Measurements from ENCODE around the gene LCE2D.
"Not testable (repeated sequence)": the region's sequence is repeated elsewhere in the genome, so short reads cannot be mapped to it uniquely, and the experiment has no call there.

The LCE2D gene, protein sequence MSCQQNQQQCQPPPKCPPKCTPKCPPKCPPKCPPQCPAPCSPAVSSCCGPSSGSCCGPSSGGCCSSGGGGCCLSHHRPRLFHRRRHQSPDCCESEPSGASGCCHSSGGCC

DNA sequence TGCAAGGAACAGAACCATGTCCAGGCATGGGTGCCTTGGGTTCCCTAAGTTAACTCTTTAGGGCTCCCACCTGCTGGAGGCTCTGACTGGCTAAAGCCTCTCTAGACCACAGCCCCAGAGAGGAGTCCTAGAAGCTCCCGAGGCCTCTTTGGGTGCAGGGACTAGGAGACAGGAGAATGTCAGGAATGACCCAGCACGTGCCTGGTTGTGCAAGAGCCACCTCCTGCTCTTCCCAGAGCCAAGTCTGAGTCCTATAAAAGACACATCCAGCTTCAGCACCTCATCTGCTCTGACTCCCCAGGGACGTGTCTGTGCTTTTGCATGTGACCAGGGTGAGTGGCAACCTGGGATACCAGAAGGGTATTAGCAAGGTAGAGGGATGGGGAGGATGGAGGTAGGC is at the start of gene LCE2D:
LCE2D (plus strand) TSS at position 283 of the 400 bp plus-strand sequence. CDS start 726 bp downstream, outside the sequence.
- DNase-seq (ENCODE audit: low spot score) = no peak

DNA sequence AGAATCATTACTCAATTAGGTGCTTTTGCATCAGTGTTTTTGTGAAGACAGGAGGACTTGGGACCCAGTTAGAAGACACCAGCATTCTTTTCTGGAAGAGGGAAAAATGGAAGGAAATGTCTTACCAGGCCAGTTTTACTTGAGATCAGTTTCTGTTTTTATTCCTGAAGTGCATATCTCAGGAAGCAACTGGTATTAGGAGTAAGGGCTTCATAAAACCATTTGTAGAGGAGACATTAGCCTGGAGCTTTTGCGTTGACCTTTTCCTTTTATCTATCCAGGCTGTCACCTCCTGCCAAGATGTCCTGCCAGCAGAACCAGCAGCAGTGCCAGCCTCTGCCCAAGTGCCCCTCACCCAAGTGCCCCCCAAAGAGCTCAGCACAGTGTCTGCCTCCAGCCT is 49.7 kb upstream of the LCE2D start, which contains the start of gene LCE3B:
LCE3B (plus strand) TSS at position 301 of the 400 bp plus-strand sequence; CDS start at position 301, 0 bp downstream.
- no peak for DNase-seq (ENCODE audit: low spot score)

DNA sequence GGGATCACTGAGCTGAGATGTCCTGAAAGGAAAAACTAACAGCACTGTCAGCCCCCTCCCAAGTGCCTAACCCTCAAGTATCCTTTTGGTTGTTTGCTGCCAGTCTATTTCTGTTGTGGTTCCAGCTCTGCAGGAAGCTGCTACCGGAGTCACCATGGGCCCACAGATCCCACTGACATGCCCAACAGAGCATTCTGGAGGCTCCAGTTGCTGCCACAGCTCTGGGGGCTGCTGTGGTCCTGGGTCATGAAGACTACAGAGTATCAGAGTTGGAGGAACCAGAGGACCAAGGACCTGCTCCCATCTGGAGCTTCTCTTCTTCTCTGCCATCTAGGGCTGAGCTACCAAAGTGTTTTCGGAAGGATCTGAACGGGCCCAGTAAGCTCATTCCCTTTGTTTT is 41.2 kb upstream of the LCE2D start:
- no peak for DNase-seq (ENCODE audit: low spot score)

DNA sequence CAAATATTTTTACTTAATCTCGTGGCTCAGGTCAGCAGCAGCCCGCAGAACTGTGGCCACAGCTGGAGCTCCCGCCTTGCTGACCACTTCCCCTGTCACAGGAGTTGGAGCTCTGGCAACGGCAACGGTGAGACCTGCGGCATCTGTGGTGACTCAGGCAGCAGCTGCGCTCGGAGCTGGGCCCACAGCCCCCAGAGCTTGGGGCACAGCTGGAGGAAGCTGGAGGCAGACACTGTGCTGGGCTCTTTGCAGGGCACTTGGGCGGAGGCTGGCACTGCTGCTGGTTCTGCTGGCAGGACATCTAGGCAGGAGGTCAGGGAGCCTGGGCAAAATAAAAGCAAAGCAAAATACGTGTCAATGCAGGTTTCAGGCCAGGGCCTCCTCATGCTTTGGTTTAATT is 40.4 kb upstream of the LCE2D start, which contains the start of gene LCE3A:
LCE3A (minus strand) TSS at position 301 of the 400 bp plus-strand sequence; CDS start at position 301, 0 bp downstream.
- DNase-seq (ENCODE audit: low spot score) = no peak

DNA sequence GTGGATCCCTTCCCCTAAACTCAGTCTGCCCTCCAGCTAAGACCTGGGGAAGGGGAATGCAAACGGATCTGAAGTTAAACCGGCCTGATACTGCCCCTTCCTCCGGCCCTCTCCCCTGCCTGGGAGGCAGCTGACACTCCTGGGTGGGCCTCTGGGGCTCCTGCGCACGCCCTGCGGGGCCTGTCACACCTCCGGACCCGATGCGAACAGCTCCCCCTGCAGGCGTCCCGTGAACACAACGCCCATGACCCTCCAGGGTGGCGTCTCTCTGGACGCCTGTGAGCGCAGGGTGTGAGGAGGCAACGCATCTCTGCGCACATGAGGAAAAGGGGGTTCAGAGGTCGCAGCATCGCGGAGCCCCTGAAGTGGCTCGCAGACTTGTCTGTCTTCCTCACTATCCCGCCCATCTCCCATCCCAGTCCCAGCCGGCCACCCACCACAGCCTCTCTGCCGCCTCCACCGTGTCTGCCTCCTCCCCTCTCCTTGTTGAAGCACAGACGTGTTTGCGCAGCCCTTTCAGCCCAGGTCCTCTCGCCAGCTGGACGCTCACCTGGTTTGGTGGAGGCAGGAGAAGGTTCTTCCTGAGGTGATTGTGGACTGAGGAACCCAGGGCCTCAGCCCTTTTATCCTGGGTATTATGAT is 39.9 kb upstream of the LCE2D start:
- no peak for DNase-seq (ENCODE audit: low spot score)

DNA sequence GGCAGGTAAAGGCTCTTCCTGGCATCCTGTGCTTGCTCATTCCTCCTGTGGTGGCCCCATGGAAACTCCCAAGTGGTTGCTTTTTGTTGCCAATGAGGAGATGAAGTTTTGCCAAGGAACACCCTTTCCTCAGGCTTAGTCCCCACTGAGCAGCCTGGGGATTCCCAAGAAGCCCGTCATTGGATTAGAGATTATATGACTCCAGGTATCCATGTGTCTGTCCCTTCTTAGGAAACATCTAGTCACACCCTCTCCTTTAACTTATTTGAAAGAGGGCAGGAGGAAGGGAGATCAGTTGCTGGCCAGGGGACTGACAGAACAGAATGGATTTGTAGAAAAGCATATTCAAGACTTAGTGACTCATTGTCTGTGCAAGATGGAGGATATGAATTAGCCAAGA is 36.4 kb upstream of the LCE2D start:
- no peak for DNase-seq (ENCODE audit: low spot score)

DNA sequence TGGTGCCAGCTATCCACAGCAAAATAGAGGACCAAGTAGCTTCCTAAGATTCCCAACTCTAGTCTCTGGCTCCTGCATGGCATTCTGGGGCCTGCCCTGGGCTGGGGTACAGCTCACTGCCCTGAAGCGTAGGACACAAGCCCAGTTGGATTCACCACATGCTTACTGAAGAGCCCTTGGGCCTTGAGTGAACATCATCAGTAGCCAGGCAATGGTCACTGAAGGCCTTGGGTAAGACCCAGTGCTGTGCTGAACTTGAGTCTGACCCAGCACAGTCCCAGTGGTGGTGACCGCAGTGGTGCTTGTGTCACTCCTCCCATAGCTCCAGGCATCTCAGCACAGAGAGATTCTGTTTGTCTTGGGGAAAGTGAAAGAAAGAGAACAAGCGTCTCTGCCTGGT is 32.6 kb upstream of the LCE2D start:
- no peak for DNase-seq (ENCODE audit: low spot score)

DNA sequence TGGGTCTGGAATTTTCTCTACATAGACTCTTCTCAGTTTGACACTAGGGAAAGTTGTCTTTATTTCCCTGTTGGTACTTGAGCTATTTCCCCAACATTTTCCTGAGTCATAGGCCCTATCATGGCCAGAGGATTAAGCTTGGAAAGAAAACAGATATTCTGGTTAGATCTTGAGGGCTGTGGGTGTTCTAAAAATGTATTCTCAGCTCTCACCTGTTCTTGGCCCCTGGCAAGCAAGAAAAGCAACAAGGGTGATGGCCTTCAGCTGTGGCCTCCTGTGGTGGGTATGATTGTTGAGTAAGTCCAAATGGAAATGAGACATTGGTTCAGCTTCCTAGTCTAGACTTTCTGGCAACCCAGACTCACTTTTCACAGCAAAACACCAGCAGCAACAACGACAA is 22.8 kb upstream of the LCE2D start:
- no peak for DNase-seq (ENCODE audit: low spot score)

DNA sequence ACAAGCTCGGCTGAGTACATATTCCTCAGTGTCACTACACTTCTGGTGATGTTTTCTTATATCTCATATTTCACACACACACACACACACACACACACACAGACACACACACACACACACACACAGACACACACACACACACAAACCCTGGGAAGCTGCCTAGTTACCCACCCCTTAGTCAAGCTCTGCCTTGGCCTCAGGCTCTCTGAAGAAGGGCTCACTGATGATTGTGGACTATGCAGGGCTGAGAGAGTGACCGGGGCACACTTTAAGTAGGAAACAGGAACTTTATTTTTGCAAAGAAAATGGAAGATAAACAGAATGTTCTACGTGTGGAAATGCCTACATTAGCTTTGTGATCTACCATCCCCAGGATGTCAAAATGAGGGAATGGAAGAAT is 19.2 kb upstream of the LCE2D start:
- no peak for DNase-seq (ENCODE audit: low spot score)

DNA sequence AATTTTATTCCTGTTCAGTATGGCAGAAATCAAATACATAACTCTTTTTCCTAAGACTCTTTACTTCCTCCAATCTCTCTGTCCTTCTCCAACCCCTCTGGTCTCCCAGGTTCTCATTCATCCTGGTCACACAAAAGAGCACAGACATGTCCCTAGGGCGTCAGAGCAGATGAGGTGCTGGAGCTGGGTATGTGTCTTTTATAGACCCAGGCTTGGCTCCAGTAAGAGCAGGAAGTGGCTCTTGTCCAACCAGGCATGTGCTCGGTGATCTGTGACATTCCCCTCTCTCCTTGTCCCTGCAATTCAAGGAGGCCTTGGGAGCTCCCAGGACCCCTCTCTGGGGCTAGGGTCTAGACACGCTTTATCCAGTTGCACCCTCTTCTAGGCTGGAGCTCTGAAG is 18.0 kb upstream of the LCE2D start:
- DNase-seq (ENCODE audit: low spot score) = no peak

DNA sequence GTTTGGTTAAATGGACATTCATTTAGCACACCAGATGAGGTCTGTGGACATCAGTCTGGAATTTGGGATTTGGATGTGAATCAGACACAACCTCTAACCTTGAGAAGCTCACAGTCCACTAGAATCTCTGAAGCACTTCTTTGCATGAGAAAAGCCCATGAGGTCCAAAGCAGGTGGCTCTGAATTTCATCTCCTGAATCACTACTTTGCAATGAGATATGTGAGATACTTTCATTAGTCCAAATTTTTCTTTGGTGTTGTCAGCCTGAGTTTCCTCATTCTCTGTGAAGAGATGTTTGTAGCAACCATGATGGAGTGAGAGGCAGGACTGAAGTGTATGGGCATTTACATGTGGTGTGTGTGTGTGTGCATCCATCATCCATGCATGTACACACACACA is 16.5 kb upstream of the LCE2D start:
- DNase-seq (ENCODE audit: low spot score) = no peak

DNA sequence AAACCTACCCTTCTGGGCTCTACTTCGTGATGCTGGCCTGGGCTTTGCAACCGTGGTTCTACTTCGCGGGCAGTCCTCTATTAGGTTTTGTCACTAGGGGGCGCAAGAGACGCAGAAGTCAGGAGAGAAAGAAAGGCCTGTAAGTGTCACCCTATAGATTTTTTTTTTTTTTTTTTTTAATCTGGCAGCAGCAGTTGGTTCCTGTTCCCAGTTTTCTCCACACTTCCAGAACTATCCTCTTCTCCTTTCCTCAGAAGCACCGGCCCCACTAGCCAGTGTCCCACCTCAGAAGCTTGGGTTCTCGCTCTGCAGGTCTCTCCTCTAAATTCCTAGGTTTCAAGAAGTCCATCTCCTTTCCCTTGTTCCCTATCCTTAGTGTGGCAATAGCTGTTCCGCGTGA is 9.1 kb upstream of the LCE2D start:
- DNase-seq (ENCODE audit: low spot score) = peak; percentile 48

DNA sequence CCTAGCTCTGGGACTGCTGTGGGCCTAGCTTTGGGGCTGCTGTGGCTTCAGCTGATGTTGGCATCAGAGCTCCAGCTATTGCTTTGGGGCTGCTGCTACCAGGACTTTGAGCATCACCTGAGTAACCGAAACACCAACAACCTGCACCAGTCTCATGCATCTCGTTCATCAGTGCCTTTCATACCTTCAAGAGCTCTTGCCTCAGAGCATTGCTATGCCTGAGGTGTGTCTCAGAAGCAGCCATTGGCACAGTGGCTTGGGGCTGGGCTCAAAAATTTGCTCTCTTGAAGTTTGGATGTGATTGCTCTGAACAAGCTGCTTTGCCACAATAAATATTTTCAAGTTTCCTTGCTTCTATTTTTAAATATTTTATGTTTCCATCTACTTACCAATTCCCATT is 6.7 kb upstream of the LCE2D start:
- DNase-seq (ENCODE audit: low spot score) = no peak

DNA sequence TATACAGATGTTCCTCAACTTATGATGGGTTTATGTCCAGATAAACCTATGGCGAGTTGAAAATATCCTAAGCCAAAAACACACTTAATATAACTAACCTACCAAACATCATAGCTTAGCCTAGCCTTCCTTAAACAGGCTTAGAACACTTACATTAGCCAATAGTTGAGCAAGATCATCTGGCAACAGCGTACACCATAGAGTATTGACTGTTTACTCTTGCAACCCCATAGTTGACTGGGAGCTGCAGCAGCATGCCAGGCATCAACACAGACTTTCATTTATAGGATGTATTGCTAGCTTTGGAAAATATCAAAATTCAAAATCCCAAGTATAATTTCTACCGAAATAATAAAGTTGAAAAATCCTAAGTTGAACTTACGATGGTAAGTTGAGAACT is 5.5 kb upstream of the LCE2D start:
- DNase-seq (ENCODE audit: low spot score) = no peak

DNA sequence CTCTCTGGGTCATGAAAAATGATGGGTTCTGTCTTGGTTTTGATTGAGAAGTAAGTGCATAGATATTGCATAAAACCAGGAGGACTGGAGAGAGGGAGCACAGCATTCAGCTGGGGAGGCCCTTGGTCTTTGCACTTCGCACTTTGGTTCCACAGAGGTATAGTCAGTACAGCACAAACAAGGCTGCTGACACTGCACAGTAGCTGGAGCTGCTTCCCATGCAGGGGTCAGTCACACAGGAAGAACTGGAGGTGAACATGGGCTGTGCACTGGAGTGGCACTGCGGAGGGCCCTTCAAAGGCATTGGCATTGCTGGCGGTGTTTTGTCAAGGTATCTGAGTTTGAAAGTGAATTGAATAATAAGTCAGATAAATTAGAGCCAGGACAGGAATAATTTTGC is 4.5 kb upstream of the LCE2D start:
- DNase-seq (ENCODE audit: low spot score) = no peak

DNA sequence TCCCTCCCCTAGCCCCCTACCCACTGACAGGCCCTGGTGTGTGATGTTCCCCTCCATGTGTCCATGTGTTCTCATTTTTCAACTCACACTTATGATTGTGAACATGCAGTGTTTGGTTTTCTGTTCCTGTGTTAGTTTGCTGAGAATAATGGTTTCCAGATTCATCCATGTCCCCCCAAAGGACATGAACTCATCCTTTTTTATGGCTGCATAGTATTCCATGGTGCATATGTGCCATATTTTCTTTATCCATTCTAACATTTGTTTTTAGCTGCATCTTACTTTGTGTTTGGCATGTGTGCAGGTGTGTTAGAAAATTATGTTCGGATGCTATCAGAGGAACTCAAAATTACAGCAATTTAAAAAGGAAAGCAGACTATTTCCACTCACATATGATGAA is 3.0 kb downstream of the LCE2D start:
- DNase-seq (ENCODE audit: low spot score) = not testable (repeated sequence)

DNA sequence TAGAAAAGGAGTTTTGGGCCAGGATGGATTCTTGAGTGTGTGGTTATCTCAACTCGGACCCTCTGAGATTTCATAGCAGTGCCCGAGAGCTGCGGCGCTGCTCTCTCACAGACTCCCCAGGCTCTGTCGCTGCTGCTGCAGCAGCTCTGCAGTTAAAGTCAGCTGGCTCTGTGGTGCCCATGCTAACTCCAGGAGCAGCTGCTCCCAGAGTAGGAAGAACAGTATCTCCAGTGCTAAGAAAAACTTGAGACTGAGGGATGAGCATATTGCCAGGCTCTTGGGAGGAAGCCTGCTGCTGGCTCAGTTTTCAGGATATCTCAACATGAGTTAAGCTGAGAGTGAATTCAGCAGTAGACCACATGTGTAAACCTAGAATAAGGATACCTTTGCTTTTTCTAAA is 4.5 kb downstream of the LCE2D start:
- no peak for DNase-seq (ENCODE audit: low spot score)

DNA sequence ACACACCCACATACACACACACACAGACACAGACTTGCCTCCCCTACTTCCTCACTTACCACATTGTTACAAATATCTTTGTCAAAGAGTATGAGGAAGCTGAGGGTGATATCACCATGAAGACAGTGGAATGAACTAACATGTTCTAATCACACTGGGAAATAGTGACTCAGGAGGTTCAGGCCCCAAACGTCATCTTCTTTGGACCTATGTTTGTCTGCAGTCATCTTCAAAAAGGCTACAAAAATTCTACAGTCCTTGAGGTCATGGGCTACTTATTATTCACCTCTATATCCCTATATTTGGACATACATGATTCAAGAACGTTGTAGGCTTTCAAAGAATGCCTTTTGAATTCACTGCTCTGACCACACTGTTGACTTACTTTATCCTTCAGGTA is 9.8 kb downstream of the LCE2D start:
- no peak for DNase-seq (ENCODE audit: low spot score)

DNA sequence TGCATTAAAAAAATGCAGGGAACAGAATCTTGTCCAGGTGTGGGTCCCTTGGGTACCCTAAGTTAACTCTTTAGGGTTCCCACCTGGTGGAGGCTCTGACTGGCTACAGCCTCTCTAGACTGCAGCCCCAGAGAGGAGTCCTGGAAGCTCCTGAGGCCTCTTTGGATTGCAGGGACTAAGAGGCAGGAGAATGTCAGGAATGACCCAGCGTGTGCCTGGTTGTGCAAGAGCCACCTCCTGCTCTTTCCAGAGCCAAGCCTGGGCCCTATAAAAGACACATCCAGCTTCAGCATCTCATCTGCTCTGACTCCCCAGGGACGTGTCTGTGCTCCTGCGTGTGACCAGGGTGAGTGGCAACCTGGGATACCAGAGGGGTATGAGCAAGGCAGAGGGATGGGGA is 11.8 kb downstream of the LCE2D start, which contains the start of gene LCE2C:
LCE2C (plus strand) TSS at position 297 of the 400 bp plus-strand sequence. CDS start 737 bp downstream, outside the sequence.
- DNase-seq (ENCODE audit: low spot score) = not testable (repeated sequence)

DNA sequence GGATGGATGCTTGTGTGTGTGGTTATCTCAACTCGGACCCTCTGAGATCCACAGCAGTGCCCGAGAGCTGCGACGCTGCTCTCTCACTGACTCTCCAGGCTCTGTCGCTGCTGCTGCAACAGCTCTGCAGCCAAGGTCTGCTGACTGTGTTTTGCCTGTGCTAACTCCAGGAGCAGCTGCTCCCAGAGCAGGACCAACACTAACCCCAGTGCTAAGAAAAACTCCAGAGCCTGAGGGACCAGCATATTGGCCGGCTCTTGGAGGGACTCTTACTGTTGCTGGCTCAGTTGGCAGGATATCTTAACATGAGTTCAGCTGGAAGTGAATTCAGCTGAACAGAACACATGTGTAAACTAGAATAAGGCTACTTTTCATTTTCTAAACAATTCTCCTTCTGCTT is 16.3 kb downstream of the LCE2D start:
- DNase-seq (ENCODE audit: low spot score) = no peak

DNA sequence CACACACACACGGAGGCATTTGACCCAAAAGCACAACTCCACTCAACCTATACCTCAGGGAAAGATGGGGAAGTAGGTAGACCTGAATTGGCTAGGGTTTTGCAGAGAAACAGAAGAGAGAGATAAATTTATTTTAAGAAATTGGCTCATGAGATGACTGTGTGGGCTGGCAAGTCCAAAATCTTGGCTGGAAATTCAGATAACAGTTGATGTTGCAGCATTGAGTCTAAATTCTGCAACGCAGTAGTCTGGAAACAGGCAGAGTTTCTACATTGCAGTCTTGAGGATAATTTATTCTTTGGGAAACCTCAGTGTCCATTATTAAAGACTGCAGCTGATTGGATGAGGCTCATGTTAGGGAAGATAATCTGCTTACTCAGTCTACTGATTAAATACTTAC is 18.4 kb downstream of the LCE2D start:
- DNase-seq (ENCODE audit: low spot score) = no peak

DNA sequence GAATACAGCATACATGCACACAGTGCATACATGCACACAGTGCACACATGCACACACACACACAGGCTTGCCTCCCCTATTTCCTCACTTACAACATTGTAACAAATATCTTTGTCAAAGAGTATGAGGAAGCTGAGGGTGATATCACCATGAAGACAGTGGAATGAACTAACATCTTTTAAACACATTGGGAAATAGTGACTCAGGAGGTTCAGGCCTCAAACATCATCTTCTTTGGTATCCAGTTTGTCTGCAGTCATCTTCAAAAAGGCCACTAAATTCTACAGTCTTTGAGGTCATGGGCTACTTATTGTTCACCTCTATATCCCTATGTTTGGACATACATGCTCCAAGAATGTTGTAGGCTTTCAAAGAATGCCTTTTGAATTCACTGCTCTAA is 20.7 kb downstream of the LCE2D start:
- DNase-seq (ENCODE audit: low spot score) = no peak

DNA sequence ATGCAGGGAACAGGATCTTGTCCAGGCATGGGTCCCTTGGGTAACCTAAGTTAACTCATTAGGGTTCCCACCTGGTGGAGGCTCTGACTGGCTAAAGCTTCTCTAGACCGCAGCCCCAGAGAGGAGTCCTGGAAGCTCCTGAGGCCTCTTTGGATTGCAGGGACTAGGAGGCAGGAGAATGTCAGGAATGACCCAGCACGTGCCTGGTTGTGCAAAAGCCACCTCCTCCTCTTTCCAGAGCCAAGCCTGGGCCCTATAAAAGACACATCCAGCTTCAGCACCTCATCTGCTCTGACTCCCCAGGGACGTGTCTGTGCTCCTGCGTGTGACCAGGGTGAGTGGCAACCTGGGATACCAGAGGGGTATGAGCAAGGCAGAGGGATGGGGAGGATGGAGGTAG is 22.6 kb downstream of the LCE2D start, which contains the start of gene LCE2B:
LCE2B (plus strand) TSS at position 301 of the 400 bp plus-strand sequence. CDS start 721 bp downstream, outside the sequence.
- not testable (repeated sequence) for DNase-seq (ENCODE audit: low spot score)
